Activated CD4-positive, alpha-beta T cell treated with anti-CD3 and anti-CD28 coated beads for 24 hours (primary cell): ENCODE results near the gene MDFI.
A peak's percentile ranks its signal among the peaks of the same experiment; 100 is the strongest.

Experiments used
- DNase-seq, 2 donors: peaks; one replicate each; pipeline ENCODE4 v3.0.0-alpha.2; 2020; ENCODE audit warnings: low read depth in 2 of 2

Gene MDFI, protein sequence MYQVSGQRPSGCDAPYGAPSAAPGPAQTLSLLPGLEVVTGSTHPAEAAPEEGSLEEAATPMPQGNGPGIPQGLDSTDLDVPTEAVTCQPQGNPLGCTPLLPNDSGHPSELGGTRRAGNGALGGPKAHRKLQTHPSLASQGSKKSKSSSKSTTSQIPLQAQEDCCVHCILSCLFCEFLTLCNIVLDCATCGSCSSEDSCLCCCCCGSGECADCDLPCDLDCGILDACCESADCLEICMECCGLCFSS

DNA sequence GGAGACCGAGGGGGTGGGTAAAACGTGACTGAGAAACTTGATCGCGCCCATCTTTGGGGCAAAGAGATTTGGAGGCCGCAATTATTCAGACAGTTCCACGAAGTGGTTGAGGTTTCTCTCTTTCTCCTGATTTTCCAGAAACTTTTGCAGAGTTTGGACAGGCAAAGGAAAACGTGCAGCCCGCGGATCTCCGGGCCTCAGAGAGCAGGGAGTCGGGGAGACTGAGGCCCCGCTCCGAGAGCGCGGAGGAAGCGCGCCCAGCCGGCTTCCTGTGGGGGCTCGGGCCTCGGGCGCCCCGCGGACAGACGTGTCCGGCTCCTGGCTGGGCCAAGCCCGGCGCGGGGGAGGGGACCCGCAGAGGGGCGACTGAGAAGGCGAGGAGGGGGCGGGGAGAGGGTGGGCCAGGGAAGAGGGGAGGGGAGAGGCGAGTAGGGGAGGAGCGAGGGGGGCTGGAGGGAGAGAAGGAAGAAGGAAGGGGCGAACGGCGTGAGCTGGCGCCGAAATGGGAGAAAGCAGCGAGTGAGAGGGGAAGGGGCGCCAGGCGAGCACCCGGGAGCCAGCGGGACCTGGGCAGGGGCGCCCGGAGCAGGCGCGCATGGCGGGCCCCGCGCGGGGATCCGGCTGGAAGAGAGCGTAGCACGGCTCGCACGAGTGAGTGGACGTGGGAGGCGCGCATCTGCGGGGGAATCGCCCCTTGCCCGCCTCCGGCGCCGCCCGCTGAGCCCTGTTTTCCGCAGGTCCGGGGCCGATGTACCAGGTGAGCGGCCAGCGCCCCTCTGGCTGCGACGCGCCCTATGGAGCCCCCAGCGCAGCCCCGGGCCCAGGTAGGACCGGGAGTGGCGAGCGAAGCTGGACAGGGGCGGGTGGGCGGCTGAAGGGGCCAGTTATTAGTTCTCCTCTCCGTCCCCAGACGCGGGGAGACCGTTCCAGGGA is at the start of gene MDFI:
MDFI (plus strand) TSS at position 467 of the 933 bp plus-strand sequence; CDS start at position 749, 282 bp downstream.
- DNase-seq: no peak

DNA sequence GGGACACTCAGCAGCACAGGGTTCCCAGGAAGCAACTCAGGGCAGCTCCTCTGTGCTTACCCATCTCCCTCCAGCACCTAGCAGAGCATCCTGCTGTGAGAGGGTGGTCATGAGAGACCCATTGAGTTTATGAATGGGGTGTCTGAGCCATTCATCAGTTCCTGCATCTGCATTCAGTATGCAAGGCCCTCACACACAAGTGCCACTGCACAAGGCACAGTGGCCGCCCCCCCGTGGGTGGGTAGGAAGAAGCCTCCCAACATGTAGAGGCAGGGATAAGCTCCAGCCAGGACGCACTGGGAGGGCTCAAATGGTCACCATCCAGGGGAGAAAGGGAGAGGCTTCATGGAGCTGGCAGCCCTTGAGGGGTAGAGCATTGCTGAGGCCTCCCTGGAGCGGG is 49.0 kb upstream of the MDFI start:
- no peak for DNase-seq

DNA sequence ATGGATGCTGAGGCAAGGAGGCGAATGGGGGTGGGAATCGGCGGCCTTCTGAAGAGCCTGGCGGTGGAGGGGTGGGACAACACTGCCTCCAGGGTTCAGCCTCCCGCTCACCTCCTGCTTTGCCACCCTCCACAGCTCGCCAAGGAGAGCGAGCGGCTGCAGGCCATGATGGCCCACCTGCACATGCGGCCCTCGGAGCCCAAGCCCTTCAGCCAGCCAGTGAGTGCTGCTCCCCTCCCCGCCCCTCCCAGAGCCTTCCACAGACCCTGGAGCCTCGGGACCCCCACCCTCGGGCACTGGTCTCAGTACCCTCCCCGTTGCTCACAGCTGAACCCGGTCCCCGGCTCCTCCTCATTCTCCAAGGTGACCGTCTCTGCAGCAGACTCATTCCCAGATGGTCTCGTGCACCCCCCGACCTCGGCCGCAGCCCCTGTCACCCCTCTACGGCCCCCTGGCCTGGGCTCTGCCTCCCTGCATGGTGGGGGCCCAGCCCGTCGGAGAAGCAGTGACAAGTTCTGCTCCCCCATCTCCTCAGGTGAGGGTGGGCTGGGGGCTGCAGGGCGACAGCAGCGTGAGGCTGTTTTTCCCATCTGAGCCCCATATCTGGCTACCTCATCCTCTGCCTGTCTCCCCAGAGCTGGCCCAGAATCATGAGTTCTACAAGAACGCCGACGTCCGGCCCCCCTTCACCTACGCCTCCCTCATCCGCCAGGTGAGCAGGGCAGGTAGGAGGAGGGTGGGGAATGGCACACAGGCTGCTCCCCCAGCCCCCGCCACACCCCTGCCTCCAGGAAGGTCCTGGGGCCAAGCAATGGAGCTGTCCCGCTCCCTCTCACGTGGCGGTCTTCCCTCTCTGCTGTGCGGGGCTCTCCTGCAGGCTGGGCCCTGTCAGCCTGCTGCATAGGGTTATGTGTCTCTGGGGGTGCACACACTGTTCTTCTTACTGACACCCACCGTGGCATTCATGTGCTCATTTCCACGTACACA is 48.3 kb upstream of the MDFI start:
- no peak for DNase-seq

DNA sequence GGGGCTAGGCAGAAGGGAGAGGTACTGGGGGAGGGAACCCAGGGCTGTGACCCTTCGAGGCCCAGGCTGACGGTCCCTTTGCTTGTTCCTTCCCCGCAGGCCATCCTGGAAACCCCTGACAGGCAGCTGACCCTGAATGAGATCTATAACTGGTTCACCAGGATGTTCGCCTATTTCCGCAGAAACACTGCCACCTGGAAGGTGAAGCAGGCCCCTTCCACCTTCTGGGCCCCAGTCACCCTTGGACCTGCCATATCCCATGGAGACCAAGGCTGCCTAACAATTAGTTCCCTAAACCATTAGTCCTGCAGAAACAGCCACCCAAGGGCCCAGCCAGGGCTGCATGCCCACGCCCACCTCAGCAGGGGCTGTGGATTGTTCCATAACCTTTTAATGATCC is 47.1 kb upstream of the MDFI start:
- DNase-seq: no peak

DNA sequence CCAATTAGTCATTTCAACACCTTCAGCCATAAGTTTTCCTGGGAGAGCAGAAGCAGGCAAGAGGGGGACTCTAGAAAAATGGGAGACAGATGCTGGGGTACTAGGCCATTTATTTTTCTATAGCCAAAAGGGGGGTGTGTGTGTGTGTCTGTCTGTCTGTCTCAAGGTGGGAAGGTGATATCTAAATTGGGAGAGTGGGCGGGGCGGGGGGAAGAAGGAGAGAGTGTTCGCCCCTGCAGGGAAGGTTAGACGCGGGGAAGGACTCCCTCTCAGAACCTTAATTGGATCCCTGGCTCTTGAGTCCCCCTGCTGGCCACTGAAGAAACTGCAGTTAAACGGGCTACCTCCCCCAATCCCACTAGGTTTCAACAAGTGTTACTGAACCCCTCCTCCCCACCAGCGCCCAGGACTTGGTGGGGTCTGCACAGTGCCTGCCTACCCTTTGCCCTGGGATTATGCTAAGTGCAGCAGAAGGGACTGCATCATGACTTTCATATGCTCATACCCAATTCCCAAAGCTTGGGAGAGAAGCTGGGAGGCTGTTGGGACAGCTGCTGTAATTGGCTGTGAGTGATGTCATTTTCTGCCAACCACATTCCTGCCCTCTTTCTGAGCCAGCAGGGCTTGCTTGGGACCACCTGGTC is 46.3 kb upstream of the MDFI start:
- DNase-seq: peak; percentile 73 to 76

DNA sequence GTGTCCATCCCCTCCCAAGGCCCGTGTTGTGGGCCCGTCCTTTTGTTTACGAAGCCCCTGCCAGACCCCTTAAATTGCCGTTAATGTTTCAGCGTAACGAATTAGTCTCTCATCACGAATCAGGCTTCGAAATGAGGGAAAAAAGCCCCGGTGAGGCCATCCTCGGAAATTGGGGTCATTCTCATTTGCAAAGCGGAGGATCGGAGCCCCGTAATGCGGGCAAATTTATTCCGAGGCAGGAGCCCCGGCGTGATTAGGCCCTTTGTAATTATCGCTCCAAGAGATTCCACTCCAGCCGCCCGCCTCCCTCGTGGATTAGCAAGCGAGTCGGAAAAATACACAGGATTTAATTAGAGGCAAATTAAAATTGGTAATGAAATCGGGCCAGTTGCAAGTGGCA is 44.9 kb upstream of the MDFI start:
- DNase-seq: no peak

DNA sequence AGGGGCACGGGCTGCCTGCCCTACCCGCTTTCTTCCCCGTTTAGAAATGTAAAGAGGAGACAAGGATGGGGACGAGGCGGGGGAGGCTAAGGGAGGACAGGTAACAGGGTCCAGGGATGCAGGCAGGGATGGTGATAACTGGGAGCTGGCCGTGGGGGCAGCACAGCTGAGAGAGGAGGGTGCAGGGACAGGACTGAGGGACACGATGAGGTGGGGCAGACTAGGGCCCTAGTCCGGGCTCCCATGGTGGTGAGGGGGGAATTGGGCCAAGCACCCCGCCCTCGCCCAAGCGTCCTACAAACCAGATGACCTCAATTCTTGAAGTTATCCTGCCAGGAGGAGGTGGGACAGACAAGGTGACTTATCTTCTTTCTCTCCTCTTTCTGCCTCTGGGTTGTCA is 44.4 kb upstream of the MDFI start:
- no peak for DNase-seq

DNA sequence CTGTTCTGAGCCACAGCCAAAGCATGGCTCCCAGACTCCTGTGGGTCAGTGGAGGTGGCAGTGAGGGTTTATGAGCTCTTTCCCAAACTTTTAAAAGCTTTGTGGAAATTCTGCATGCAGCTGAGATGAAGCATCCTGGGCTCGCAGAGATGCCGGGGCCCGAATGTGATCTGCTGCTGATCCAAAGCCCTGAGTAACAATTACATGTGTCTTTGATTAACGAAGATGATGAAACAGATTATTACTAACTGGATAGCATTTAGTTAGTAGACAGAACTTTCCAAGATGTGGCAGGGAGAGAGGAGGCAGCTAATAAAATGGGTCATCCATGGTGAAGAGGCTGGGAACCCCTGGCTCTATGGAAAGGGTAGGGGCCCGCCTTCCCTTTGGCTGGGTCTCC is 43.9 kb upstream of the MDFI start:
- DNase-seq: no peak

DNA sequence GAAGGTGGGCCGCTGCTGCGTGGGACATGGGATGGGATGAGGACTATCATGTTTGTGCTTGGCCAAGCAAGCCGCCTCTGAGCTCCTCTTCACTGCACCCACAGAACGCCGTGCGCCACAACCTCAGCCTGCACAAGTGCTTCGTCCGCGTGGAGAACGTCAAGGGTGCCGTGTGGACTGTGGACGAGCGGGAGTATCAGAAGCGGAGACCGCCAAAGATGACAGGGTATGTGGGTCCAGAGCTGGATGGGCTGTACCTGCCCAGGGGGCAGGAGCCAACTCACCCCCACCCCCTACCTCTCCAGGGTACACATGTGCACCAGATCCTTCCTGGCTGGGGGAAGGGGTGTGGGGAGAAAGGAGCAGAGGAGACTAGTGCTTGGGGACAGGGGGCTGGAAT is 43.5 kb upstream of the MDFI start:
- no peak for DNase-seq

DNA sequence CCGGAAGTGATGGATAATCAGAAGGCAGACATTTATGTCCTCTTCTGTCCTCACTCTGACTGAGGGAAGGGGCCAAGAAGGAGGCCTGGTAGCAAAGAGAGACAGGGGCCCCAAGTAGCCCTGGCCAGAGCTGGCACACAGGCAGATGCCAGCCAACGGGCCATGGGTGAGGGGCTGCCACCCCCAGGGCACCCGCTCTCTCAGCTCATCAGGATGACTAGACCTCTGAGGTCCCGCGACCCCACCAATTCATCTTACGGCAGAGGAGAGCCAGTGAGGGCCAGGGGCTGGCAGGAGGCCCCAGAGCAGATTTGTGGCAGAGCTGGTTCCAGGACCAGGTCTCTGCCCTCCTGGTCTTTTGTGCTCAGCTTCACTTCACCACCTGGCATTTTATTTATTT is 43.1 kb upstream of the MDFI start:
- DNase-seq: no peak

DNA sequence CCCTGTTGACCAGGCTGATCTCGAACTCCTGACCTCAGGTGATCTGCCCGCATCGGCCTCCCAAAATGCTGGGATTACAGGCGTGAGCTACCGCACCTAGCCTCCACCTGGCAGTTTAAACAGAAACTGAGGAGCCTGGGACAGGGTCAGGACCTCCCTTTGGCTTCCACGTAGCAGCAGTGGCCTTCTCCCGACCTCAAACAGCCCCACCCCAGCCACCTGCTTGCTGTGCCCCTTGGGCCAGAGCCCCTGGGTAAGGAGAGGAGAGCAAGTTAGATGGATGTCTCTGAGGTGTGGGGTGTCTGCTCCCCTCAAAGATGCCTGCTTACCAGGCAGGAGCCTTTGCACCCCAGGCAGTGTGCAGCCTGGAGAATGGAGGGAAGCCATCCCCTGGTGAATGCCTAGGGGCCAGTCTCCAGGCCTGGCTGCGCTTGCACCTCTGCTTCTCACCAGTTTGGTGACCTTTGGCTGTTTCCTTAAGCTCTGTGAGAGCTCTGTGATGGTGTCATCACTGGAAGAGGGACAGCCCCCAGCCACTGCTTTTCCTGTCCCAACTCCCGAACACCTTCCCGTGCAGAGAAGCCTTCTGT is 42.1 kb upstream of the MDFI start:
- no peak for DNase-seq

DNA sequence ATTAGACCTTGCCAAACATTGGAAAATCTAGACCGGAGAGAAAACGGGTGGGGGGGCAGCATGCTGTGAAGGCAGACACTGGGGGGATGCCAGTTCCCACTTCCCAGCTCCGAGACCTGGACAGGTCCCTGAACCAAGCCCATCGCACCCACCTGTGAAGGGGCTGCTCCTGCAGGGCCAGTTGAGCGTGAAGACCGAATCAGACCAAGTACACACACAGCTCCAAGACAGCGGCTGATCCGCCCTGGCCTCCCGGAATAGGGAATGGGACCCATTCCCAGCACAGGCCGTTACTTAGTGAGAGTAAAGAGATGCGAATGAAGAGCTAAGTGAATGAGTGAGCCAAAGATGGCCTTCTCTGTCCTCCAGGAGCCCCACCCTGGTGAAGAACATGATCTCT is 41.5 kb upstream of the MDFI start:
- no peak for DNase-seq

DNA sequence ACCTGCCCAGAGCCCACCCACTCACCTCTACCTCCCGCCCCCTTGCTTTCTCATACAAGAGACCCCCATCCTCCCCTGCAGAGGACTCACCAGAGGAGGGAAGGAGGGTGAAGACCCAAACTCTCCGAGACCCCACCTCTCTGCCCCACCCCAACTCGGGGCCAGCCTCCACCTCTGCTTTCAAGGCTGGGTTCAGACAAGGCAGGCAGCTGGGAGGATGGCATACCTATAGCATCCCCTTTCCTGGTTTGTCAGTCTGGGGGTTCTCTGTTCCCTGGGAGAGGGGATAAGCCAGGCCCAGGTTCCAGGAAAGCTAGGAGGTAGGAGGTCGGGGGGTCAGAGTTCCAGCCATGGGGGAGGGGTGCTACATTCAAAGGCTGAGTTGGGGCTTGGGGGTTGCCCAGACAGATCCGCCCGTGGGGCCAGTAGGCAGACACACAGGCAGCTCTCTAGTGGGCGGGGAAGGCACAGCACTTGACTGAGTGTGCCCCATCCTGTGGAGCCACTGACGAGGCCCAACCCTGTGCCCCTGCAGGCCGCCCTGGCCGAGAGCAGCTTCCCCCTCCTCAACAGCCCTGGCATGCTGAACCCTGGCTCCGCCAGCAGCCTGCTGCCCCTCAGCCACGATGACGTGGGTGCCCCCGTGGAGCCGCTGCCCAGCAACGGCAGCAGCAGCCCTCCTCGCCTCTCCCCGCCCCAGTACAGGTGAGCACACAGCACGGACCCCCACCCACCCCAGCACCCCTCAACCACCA is 40.8 kb upstream of the MDFI start:
- no peak for DNase-seq

DNA sequence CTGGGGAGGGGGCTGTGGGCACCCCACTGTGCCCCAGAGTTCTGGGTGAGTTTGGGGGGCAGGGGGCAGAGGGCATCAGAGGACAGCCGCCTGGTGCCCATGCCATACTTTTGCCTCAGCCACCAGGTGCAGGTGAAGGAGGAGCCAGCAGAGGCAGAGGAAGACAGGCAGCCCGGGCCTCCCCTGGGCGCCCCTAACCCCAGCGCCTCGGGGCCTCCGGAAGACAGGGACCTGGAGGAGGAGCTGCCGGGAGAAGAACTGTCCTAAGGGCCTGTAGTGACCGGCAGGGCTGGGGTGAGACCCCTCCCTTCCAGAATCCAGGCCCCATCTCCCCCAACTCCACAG is 39.6 kb upstream of the MDFI start:
- DNase-seq: no peak

DNA sequence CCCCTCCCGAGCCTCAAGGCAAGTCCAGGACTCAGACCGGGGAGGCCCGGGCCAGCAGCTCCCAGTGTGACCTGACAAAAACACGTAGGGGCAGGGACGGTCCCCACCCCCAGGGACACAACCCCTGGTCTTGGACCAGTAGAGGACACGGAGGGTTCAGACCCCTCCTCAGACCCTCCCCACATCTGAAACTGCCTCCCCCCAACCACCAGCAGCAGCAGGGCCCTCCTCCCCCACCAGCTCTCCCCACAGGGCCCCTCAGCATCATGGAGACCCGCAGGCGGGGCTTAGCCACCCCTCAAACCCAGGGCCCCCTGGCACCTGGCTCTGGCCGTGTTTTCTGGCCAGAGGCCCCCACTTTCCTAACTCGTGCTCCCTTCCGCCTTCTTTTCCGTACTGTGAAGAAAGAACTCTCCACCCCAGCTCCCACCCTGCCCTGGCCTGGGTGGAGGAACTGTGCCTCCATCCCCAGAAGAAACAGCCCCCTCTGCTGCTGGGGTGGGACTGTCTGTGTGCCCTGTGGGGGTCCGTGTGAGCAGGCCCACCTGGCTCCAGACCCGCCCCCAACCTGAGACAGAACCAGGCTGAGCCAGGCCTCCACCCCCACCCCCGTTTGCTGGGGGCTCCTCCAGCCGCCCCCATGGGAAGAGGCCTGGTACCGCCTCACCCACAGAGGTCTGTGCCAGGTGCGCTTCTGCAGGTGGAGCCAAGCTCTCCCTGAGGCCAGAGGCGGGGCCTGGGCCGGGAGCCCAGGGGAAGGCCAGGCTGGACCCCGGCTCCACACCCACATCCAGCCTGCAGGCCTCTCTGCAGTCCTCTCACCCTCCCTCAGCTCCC is 39.0 kb upstream of the MDFI start:
- no peak for DNase-seq

DNA sequence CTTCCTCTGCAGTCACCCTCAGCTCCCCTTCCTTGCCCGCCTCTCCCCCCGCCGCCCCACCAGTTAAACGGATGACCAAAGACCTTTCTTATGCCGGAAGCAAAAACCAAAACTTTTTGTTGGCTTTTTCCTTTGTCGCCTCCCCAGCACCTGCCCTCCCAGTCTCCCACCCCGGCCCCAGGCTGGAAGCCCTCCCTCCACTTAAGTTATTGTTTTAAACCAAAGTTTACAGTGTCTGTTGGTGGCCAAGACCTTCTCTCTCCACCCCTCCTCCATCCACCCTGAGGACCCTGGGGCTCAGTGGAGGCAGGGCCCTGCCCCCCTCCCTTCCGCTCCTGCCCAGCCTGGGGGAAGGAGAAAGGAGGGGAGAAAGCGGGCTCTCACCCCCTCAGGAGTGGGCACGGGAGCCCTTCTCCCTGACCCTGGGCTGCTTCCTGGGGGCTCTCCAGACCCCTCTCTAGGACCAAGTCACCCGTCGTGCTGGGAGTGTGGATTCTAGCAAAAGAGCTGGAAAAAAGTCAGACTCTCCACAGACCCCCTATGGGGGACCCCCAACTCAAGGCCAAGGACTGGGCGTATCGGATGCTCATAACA is 38.3 kb upstream of the MDFI start:
- no peak for DNase-seq

DNA sequence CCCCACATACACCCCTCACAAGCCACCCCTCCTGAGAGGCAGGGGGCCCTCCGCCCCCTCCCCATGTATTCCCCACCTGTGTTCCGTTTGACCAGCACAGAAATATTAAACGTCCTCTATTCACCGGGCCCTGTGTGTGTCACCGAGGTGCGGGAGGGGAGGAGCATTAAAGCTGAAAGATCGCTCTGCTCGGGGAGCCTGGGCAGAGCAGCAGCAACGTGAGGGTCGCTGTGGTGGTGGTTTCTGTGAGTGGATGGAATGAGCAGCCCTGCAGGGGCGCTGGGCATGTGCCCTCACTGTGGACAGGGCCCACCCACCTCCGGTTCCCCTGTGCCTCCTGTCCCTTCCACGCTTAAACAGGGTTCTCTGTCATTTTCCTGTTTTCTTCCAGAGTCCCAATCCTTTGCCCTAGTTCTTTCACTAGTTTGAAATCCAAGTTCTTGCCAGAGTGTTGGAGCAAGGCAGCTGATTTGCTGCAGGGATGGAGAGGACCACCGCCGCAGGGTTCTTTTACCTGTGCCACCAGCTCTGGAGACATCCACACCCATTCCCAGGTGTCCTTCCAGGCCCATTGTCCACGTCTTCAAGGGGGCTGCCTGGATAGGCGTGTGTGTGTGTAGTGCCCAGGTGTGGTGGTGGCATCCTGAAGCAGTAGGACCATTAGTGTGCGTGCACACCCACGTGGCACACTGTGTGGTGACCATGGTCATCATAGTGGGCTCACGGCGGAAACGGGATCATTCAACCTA is 37.6 kb upstream of the MDFI start:
- DNase-seq: no peak

DNA sequence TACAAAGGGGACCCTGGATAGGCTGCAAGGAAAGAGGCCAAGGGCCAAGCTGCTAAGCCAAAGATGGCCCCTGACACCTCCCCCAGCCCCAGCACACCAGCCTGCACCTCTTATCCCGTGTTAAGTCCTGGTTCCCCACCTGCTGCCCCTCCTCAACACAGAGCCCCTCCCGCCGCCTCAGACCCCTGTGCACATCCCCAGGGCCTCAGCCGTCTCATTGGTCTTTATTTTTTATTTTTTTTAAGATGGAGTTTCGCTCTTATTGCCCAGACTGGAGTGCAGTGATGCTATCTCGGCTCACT is 37.1 kb upstream of the MDFI start:
- DNase-seq: no peak

DNA sequence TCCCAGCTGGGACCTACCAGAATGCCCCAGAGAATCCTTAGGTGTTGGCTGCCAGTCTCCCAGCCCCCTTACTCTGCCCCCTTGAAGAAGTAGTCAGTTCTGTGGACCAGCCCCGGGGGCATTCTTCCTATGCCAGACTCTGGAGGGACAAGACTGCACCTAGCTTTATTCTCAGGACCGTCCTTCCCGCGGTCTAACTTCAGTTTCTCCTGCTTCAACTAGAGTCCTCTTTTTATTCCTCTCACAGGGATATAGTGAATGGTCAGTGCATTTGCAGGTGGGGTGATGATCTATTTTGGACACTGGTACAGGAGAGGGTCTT is 35.9 kb upstream of the MDFI start:
- no peak for DNase-seq
